ENCODE data around the gene GLS. TPM values are rescaled to one million over a fixed set of nuclear protein-coding genes. Genes with fewer than 3 reads are reported as not detected.

GLS gene
- total and polyA plus RNA-seq, 9 of the 15 experiments (the other 6 are each of a cell fraction or from before 2014, with no cell fraction given) = 13.7 to 77.5 (median 48.2) TPM

DNA sequence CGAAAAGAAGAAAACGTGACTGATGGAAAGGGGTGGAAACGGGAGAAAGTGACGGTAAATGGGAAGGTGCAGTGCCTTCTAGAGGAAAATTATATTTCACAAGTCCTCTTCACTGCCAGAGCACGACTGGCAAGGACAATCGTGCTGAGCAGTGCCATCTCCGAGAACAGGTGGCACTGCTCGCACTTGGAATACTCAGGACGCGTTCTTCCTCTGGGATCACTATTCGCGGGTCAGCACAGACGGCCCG lies 133.0 kb downstream of the GLS start:
- POLR2A ChIA-PET = interaction anchor here (1.0 kb wide), 2 partner anchors 9 to 26 kb away, joined by 3 read pairs; no protein-coding TSS in a partner anchor
- H3K79me2 ChIP-seq (ENCODE audit: control insufficient read depth, insufficient read depth, low read length) = peaks cover 24% of the 10 kb centered on the region
- H3K9ac ChIP-seq (ENCODE audit: insufficient read depth in 1 of 2, low read depth in 2 of 2, low read length in 2 of 2) = peak overlapping the region; percentile 87 to 97
- H2AFZ ChIP-seq (ENCODE audit: low read depth, low read length) = peak overlapping the region; percentile 70
- in situ Hi-C loops (cut with MboI) (no loop called here), intact Hi-C loops (cut with micrococcal nuclease) (no loop called here)
- H3K36me3 ChIP-seq (ENCODE audit: control insufficient read depth, insufficient read depth, low read length) = peaks cover 35% of the 10 kb centered on the region
- H3K4me2 ChIP-seq (ENCODE audit: insufficient read depth, low read length) = peak overlapping the region; percentile 96
- no peaks in the 10 kb centered on the region for H3K9me1 ChIP-seq (ENCODE audit: control insufficient read depth, insufficient read depth, low read length)
- no peaks in the 10 kb centered on the region for H4K20me1 ChIP-seq (replicated peaks; ENCODE audit: control insufficient read depth, insufficient read depth, low read length)
- no peak for DNase-seq (ENCODE audit: extremely low read depth in 1 of 4, low spot score in 3 of 4)
- 0% methylated on average over 11 of the region's 14 CpGs for WGBS (ENCODE audit: insufficient coverage, low coverage, missing lambda C conversion rate)
- no peak for FAIRE-seq
- H3K9me3 ChIP-seq (replicated peaks; ENCODE audit: control insufficient read depth, insufficient read depth, low read depth, low read length) = no peaks in the 10 kb centered on the region
- H3K27me3 ChIP-seq (ENCODE audit: control insufficient read depth in 2 of 2, insufficient read depth in 2 of 2, low read length in 2 of 2) = no peaks in the 10 kb centered on the region
- peak overlapping the region; percentile 92 for H3K4me3 ChIP-seq
- TF ChIP-seq, protein P1, sequence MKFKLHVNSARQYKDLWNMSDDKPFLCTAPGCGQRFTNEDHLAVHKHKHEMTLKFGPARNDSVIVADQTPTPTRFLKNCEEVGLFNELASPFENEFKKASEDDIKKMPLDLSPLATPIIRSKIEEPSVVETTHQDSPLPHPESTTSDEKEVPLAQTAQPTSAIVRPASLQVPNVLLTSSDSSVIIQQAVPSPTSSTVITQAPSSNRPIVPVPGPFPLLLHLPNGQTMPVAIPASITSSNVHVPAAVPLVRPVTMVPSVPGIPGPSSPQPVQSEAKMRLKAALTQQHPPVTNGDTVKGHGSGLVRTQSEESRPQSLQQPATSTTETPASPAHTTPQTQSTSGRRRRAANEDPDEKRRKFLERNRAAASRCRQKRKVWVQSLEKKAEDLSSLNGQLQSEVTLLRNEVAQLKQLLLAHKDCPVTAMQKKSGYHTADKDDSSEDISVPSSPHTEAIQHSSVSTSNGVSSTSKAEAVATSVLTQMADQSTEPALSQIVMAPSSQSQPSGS (CRISPR knock-in tag; IDR thresholded peaks at IDR 0.05) = no peak
- no peak for TF ChIP-seq HNRNPUL1 (IDR thresholded peaks at IDR 0.05; ENCODE audit: low read length)
- 0 out of 2 replicates have a peak, but pooled peaks have one; percentile 60 for TF ChIP-seq NCOA6 (IDR thresholded peaks at IDR 0.05)
- no peak for TF ChIP-seq TFAM (CRISPR knock-in tag; conservative IDR thresholded peaks at IDR 0.05)
- TF ChIP-seq NCOR1 (IDR thresholded peaks at IDR 0.05) = no peak
- TF ChIP-seq, protein P2, sequence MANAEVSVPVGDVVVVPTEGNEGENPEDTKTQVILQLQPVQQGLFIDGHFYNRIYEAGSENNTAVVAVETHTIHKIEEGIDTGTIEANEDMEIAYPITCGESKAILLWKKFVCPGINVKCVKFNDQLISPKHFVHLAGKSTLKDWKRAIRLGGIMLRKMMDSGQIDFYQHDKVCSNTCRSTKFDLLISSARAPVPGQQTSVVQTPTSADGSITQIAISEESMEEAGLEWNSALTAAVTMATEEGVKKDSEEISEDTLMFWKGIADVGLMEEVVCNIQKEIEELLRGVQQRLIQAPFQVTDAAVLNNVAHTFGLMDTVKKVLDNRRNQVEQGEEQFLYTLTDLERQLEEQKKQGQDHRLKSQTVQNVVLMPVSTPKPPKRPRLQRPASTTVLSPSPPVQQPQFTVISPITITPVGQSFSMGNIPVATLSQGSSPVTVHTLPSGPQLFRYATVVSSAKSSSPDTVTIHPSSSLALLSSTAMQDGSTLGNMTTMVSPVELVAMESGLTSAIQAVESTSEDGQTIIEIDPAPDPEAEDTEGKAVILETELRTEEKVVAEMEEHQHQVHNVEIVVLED (CRISPR knock-in tag; IDR thresholded peaks at IDR 0.05) = no peak
- TF ChIP-seq ZBTB8A (IDR thresholded peaks at IDR 0.05; ENCODE audit: partially characterized antibody) = no peak
- TF ChIP-seq, protein P3, sequence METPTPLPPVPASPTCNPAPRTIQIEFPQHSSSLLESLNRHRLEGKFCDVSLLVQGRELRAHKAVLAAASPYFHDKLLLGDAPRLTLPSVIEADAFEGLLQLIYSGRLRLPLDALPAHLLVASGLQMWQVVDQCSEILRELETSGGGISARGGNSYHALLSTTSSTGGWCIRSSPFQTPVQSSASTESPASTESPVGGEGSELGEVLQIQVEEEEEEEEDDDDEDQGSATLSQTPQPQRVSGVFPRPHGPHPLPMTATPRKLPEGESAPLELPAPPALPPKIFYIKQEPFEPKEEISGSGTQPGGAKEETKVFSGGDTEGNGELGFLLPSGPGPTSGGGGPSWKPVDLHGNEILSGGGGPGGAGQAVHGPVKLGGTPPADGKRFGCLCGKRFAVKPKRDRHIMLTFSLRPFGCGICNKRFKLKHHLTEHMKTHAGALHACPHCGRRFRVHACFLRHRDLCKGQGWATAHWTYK (CRISPR knock-in tag; IDR thresholded peaks at IDR 0.05) = peak; percentile 20; the same call in 1 of the 2 replicates
- no peak; the same call in 2 of the 3 replicates for ATAC-seq
- CTCF ChIA-PET (ENCODE audit: low intra/inter-chr PET ratio) = no interaction called here
- peak overlapping the region; percentile 80 for H3K27ac ChIP-seq (ENCODE audit: extremely low read depth, low read depth, low read length)
- no TSS peak for BruUV-seq (replicated peaks)
- peaks cover 5 to 8% of the 10 kb centered on the region in 2 experiments for H3K4me1 ChIP-seq (replicated peaks in 1 of 2; ENCODE audit: control insufficient read depth in 2 of 2, insufficient read depth in 2 of 2, low read length in 2 of 2)

All from K562 (cell line).